Smooth muscle cell (in vitro differentiated cells): Measurements from ENCODE around the gene DYNLT1. TPM values are rescaled to one million over a fixed set of nuclear protein-coding genes. Genes with fewer than 3 reads are reported as not detected.

ENCODE experiments used
- DNase-seq: peaks from one replicate; lab custom pipeline; 2025; ENCODE audit not compliant: unreplicated experiment; lab: John Stamatoyannopoulos, UW
- H2AFZ ChIP-seq: fragments of 200-600 bp; sonication (generic); 2 replicates; pipeline ENCODE4 v1.6.0; 2016; ENCODE audit warnings: antibody characterized with exemption, low read depth, mild to moderate bottlenecking
- H3F3A ChIP-seq: fragments of 200-600 bp; sonication (generic); 2 replicates; pipeline ENCODE4 v1.6.0; 2017; ENCODE audit warnings: antibody characterized with exemption, low read depth
- H3K27ac ChIP-seq: fragments of 200-600 bp; sonication (generic); 2 replicates; pipeline ENCODE4 v1.5.1; 2016; ENCODE audit warnings: low read depth, mild to moderate bottlenecking
- H3K27me3 ChIP-seq: fragments of 200-600 bp; sonication (generic); 2 replicates; pipeline ENCODE4 v1.6.1; 2016; ENCODE audit warnings: low read depth, mild to moderate bottlenecking
- H3K36me3 ChIP-seq: fragments of 200-600 bp; sonication (generic); 2 replicates; pipeline ENCODE4 v1.5.1; 2016; ENCODE audit warnings: low read depth
- H3K4me1 ChIP-seq: fragments of 200-600 bp; sonication (generic); 2 replicates; pipeline ENCODE4 v1.5.1; 2016; ENCODE audit warnings: low read depth
- H3K4me2 ChIP-seq: fragments of 200-600 bp; sonication (generic); 2 replicates; pipeline ENCODE4 v1.6.0; 2016; ENCODE audit warnings: mild to moderate bottlenecking
- H3K4me3 ChIP-seq: fragments of 200-600 bp; sonication (generic); 2 replicates; pipeline ENCODE4 v1.5.1; 2016; ENCODE audit warnings: mild to moderate bottlenecking
- H3K79me2 ChIP-seq: fragments of 200-600 bp; sonication (generic); 2 replicates; pipeline ENCODE4 v1.6.0; 2016; ENCODE audit warnings: low read depth, mild to moderate bottlenecking
- H3K9ac ChIP-seq: fragments of 200-600 bp; sonication (generic); 2 replicates; pipeline ENCODE4 v1.6.0; 2016; ENCODE audit warnings: low read depth
- H3K9me3 ChIP-seq: fragments of 200-600 bp; sonication (generic); replicated peaks from 2 replicates; pipeline ENCODE4 v1.5.1; 2016; ENCODE audit warnings: low read depth
- H4K20me1 ChIP-seq: fragments of 200-600 bp; sonication (generic); 2 replicates; pipeline ENCODE4 v1.6.0; 2016; ENCODE audit warnings: low read depth
- CTCF ChIP-seq: fragments of 200-600 bp; sonication (generic); IDR thresholded peaks from 2 replicates; pipeline ENCODE4 v1.5.1; 2017; ENCODE audit warnings: borderline replicate concordance, mild to moderate bottlenecking, antibody characterized with exemption; ENCODE audit not compliant: insufficient read depth, poor library complexity, severe bottlenecking
- WGBS: methylation state at CpG from one replicate; pipeline ENCODE4 v1.1.7; 2016; ENCODE audit warnings: low lambda C conversion rate; 5-methylcytosine and 5-hydroxymethylcytosine counted together
- polyA plus RNA-seq: library from polyadenylated mRNA; unstranded; fragments of >200 nt; fragmentation: Nextera tagmentation; extraction: Ambion mirVana; gene quantifications from 2 replicates; pipeline ENCODE4 v1.2.1, GENCODE V29; 2016
- total RNA-seq: library from RNA; depleted of rRNA; stranded (reverse); fragments of >200 nt; gene quantifications from 2 replicates; pipeline ENCODE4 v1.2.3, GENCODE V29; 2014

The DYNLT1 gene
- total and polyA plus RNA-seq, 2 experiments from 2014 or later, result 127 to 225 TPM

GRCh38 chr6:158668707-158669103, 24.2 kb upstream of the DYNLT1 start:
- H3K4me3 ChIP-seq, result no peak overlapping the region
- TF ChIP-seq CTCF, result no peak
- H3K4me1 ChIP-seq, result no peaks in the 10 kb centered on the region
- no peaks in the 10 kb centered on the region for H3K36me3 ChIP-seq
- no peak overlapping the region for H3K9ac ChIP-seq
- H3K79me2 ChIP-seq, result no peaks in the 10 kb centered on the region
- no peaks in the 10 kb centered on the region for H4K20me1 ChIP-seq
- no peaks in the 10 kb centered on the region for H3F3A ChIP-seq
- no peaks in the 10 kb centered on the region for H3K9me3 ChIP-seq
- DNase-seq, result no peak
- no peak overlapping the region for H3K4me2 ChIP-seq
- H3K27me3 ChIP-seq, result no peaks in the 10 kb centered on the region
- 89% methylated on average over 7 of the region's 7 CpGs for whole genome bisulfite sequencing
- no peak overlapping the region for H2AFZ ChIP-seq
- H3K27ac ChIP-seq, result no peak overlapping the region

- Histone ChIP-seq H3K36me3 (no peaks in the 10 kb centered on the region), H3K27ac (peak overlapping the region; percentile 61), H4K20me1 (no peaks in the 10 kb centered on the region)
Observed at GRCh38 chr6:158667360-158667981, 22.9 kb upstream of the DYNLT1 start.

GRCh38 chr6:158666628-158667359, 22.3 kb upstream of the DYNLT1 start:
- no peak overlapping the region for H2AFZ ChIP-seq
- H3F3A ChIP-seq, result peaks cover 4% of the 10 kb centered on the region
- no peaks in the 10 kb centered on the region for H3K9me3 ChIP-seq
- no peak overlapping the region for H3K9ac ChIP-seq
- H3K4me1 ChIP-seq, result no peaks in the 10 kb centered on the region
- no peaks in the 10 kb centered on the region for H3K36me3 ChIP-seq
- H3K27me3 ChIP-seq, result no peaks in the 10 kb centered on the region
- H3K4me2 ChIP-seq, result peak overlapping the region; percentile 58
- H3K27ac ChIP-seq, result peak overlapping the region; percentile 61
- no peaks in the 10 kb centered on the region for H3K79me2 ChIP-seq
- no peak overlapping the region for H3K4me3 ChIP-seq
- H4K20me1 ChIP-seq, result no peaks in the 10 kb centered on the region
- WGBS, result 62% methylated on average over 14 of the region's 14 CpGs
- no peak for TF ChIP-seq CTCF
- DNase-seq, result no peak

More at GRCh38 chr6:158667360-158667981, 22.9 kb upstream of the DYNLT1 start:
- Histone ChIP-seq H3K27me3 (no peaks in the 10 kb centered on the region), H2AFZ (no peak overlapping the region), H3K9ac (no peak overlapping the region), H3K79me2 (no peaks in the 10 kb centered on the region), H3K4me1 (no peaks in the 10 kb centered on the region), H3K4me2 (peak overlapping the region; percentile 58), H3F3A (peaks cover 3% of the 10 kb centered on the region), H3K9me3 (no peaks in the 10 kb centered on the region), H3K4me3 (no peak overlapping the region)
- 84% methylated on average over 8 of the region's 8 CpGs for WGBS
- DNase-seq, result no peak
- no peak for TF ChIP-seq CTCF
